Neural cell (in vitro differentiated cells): Measurements from ENCODE around the gene QRICH1.

Experiments used
- EP300 ChIP-seq: fragments of 450-650 bp; conservative IDR thresholded peaks from 2 replicates; pipeline ENCODE4 v1.6.1; 2014; ENCODE audit warnings: antibody characterized with exemption, mild to moderate bottlenecking, moderate library complexity; ENCODE audit not compliant: poor library complexity, severe bottlenecking
- EZH2 ChIP-seq: fragments of 200-600, 300-800 bp; shearing (Covaris generic), sonication (generic); IDR thresholded peaks from 2 replicates; pipeline ENCODE4 v1.6.1; 2014; ENCODE audit warnings: antibody characterized with exemption, low read length, borderline replicate concordance, mild to moderate bottlenecking; ENCODE audit not compliant: insufficient read depth, poor library complexity, severe bottlenecking
- MXI1 ChIP-seq: fragments of 450-650 bp; conservative IDR thresholded peaks from 2 replicates; pipeline ENCODE4 v1.6.1; 2014; ENCODE audit warnings: antibody characterized with exemption, mild to moderate bottlenecking; ENCODE audit not compliant: poor library complexity, severe bottlenecking
- POLR2AphosphoS5 ChIP-seq: IDR thresholded peaks from 2 replicates; pipeline ENCODE4 v1.6.1; 2012
- RAD21 ChIP-seq: fragments of 450-650 bp; conservative IDR thresholded peaks from 2 replicates; pipeline ENCODE4 v1.6.1; 2014; ENCODE audit warnings: antibody characterized with exemption, mild to moderate bottlenecking, moderate library complexity
- SMC3 ChIP-seq: fragments of 450-650 bp; conservative IDR thresholded peaks from 2 replicates; pipeline ENCODE4 v1.6.1; 2014; ENCODE audit warnings: antibody characterized with exemption, mild to moderate bottlenecking, moderate library complexity; ENCODE audit not compliant: poor library complexity
- TAF1 ChIP-seq: IDR thresholded peaks from 2 replicates; pipeline ENCODE4 v1.6.1; 2012; ENCODE audit warnings: low read depth
- TF ChIP-seq, protein P1 (sequence below): fragments of 450-650 bp; IDR thresholded peaks from 2 replicates; pipeline ENCODE4 v1.5.1; 2014; ENCODE audit warnings: antibody characterized with exemption, mild to moderate bottlenecking, moderate library complexity; ENCODE audit not compliant: poor library complexity, severe bottlenecking

DNA sequence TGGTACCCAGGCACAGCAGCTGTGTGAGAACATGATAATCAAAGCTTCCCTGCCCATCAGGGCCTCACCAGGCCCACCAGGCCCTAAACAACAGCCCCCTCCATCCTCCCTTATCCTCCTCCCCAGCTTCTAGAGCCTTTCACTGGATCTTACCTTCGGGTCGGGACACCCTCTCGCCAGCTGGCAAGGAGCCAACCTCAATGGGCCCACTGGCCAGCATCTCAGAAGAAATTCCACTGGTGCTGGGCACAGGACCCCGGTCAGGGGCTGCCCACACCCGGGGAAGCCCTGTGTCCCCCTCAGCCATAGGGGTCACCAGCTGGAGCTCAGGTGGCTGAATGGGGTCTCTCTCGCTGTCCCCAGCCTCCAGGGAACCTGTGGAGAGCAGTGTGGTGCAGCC is 17.5 kb upstream of the QRICH1 start:
- TF ChIP-seq, protein P1, sequence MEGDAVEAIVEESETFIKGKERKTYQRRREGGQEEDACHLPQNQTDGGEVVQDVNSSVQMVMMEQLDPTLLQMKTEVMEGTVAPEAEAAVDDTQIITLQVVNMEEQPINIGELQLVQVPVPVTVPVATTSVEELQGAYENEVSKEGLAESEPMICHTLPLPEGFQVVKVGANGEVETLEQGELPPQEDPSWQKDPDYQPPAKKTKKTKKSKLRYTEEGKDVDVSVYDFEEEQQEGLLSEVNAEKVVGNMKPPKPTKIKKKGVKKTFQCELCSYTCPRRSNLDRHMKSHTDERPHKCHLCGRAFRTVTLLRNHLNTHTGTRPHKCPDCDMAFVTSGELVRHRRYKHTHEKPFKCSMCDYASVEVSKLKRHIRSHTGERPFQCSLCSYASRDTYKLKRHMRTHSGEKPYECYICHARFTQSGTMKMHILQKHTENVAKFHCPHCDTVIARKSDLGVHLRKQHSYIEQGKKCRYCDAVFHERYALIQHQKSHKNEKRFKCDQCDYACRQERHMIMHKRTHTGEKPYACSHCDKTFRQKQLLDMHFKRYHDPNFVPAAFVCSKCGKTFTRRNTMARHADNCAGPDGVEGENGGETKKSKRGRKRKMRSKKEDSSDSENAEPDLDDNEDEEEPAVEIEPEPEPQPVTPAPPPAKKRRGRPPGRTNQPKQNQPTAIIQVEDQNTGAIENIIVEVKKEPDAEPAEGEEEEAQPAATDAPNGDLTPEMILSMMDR, result no peak
- TF ChIP-seq EZH2 (no peak), TAF1 (no peak), MXI1 (no peak), POLR2AphosphoS5 (no peak), RAD21 (no peak), EP300 (no peak), SMC3 (no peak)
